Activated CD4-positive, alpha-beta memory T cell treated with anti-CD3 and anti-CD28 coated beads, Interleukin-2, amount 10 ng/mL, durations not matched to agents 7 days and 5 days (primary cell): ENCODE measurements around the gene DGAT2. TPM values are rescaled to one million over a fixed set of nuclear protein-coding genes. Genes with fewer than 3 reads are reported as not detected.

Source experiments
- CTCF ChIA-PET: fragments of 350-600 bp; sonication (Branson Sonifier 250); formaldehyde crosslinking; loops from one replicate; lab custom pipeline; 2021; ENCODE audit warnings: antibody characterized with exemption, inconsistent platforms; lab: Charles Lee
- POLR2A ChIA-PET: fragments of 350-600 bp; sonication (Branson Sonifier 250); formaldehyde crosslinking; loops from one replicate; lab custom pipeline; 2021; ENCODE audit warnings: antibody characterized with exemption; lab: Charles Lee
- DNase-seq: peaks from one replicate; pipeline ENCODE4 v3.0.0-alpha.2; 2020
- H3K27ac Mint-ChIP-seq: one replicate; pipeline ENCODE4 v1.8.0; 2021; ENCODE audit warnings: mild to moderate bottlenecking, mixed read lengths
- H3K27me3 Mint-ChIP-seq: one replicate; pipeline ENCODE4 v1.8.0; 2021; ENCODE audit warnings: mixed read lengths
- H3K36me3 Mint-ChIP-seq: one replicate; pipeline ENCODE4 v1.8.0; 2021; ENCODE audit warnings: low read depth, mixed read lengths
- H3K4me1 Mint-ChIP-seq: one replicate; pipeline ENCODE4 v1.8.0; 2021; ENCODE audit warnings: mixed read lengths
- H3K4me3 Mint-ChIP-seq: one replicate; pipeline ENCODE4 v1.8.0; 2021; ENCODE audit warnings: mild to moderate bottlenecking, mixed read lengths
- H3K9me3 Mint-ChIP-seq: one replicate; pipeline ENCODE4 v1.8.0; 2021; ENCODE audit warnings: mixed read lengths
- total RNA-seq, 2 experiments: library from RNA; stranded (reverse); gene quantifications; one replicate each; pipeline ENCODE4 v1.2.3, GENCODE V29; 2021

The DGAT2 gene
- 1 to 10 TPM; 1.4 to 1.5 TPM for total RNA-seq

GRCh38 chr11:75768112-75768908 is at the start of gene DGAT2:
TSS of gene DGAT2 (plus strand) at chr11:75768778. CDS start at chr11:75768992, 214 bp downstream.
- Mint-ChIP-seq H3K9me3 (no peaks in the 10 kb centered on the region), H3K36me3 (no peaks in the 10 kb centered on the region), H3K27ac (no peak within 1 kb of the TSS), H3K27me3 (peaks cover 24% of the 10 kb centered on the region), H3K4me3 (peak within 1 kb of the TSS; percentile 56), H3K4me1 (peaks cover 23% of the 10 kb centered on the region)
- CTCF ChIA-PET = interaction anchor here (0.6 to 1.5 kb wide), 2 partner anchors 11 to 43 kb away, joined by 3 to 4 read pairs; no protein-coding TSS in a partner anchor
- DNase-seq = peak; percentile 75
- POLR2A ChIA-PET = interaction anchor here (0.8 kb wide), 1 partner anchor 9 kb away, joined by 5 read pairs; no protein-coding TSS in a partner anchor

GRCh38 chr11:75719340-75720239 is 49.0 kb upstream of the DGAT2 start:
- peaks cover 6% of the 10 kb centered on the region for H3K27me3 Mint-ChIP-seq
- H3K36me3 Mint-ChIP-seq = no peaks in the 10 kb centered on the region
- no peak overlapping the region for H3K27ac Mint-ChIP-seq
- no peak for DNase-seq
- H3K4me1 Mint-ChIP-seq = peaks cover 2% of the 10 kb centered on the region
- no peak overlapping the region for H3K4me3 Mint-ChIP-seq
- no peaks in the 10 kb centered on the region for H3K9me3 Mint-ChIP-seq
- ChIA-PET CTCF (interaction anchor here (0.6 to 2.0 kb wide), 2 partner anchors 14 to 364 kb away, joined by 5 to 7 read pairs; no protein-coding TSS in a partner anchor), POLR2A (no interaction called here)

GRCh38 chr11:75720639-75721038 is 47.9 kb upstream of the DGAT2 start:
- ChIA-PET CTCF (interaction anchor here (2.0 to 3.4 kb wide), 2 partner anchors 15 to 148 kb away, joined by 5 to 33 read pairs; no protein-coding TSS in a partner anchor), POLR2A (no interaction called here)
- Mint-ChIP-seq H3K9me3 (no peaks in the 10 kb centered on the region), H3K27me3 (peaks cover 6% of the 10 kb centered on the region), H3K4me3 (no peak overlapping the region), H3K36me3 (no peaks in the 10 kb centered on the region), H3K27ac (no peak overlapping the region), H3K4me1 (peaks cover 2% of the 10 kb centered on the region)
- no peak for DNase-seq

GRCh38 chr11:75721852-75722668 is 46.5 kb upstream of the DGAT2 start:
- Mint-ChIP-seq H3K4me3 (no peak overlapping the region), H3K9me3 (no peaks in the 10 kb centered on the region), H3K4me1 (peaks cover 2% of the 10 kb centered on the region), H3K36me3 (no peaks in the 10 kb centered on the region), H3K27ac (no peak overlapping the region), H3K27me3 (no peaks in the 10 kb centered on the region)
- no peak for DNase-seq
- POLR2A ChIA-PET = no interaction called here
- CTCF ChIA-PET = interaction anchor here (1.1 to 3.4 kb wide), 8 partner anchors 9 to 342 kb away, joined by 3 to 33 read pairs (median 4); no protein-coding TSS in a partner anchor

GRCh38 chr11:75722669-75723042 is 45.9 kb upstream of the DGAT2 start:
- POLR2A ChIA-PET = no interaction called here
- Mint-ChIP-seq H3K4me1 (peaks cover 2% of the 10 kb centered on the region), H3K27me3 (no peaks in the 10 kb centered on the region), H3K4me3 (no peak overlapping the region), H3K9me3 (no peaks in the 10 kb centered on the region), H3K27ac (no peak overlapping the region), H3K36me3 (no peaks in the 10 kb centered on the region)
- no peak for DNase-seq
- CTCF ChIA-PET = interaction anchor here (1.1 to 3.4 kb wide), 9 partner anchors 8 to 363 kb away, joined by 3 to 33 read pairs (median 4); no protein-coding TSS in a partner anchor

- Mint-ChIP-seq H3K36me3 (no peaks in the 10 kb centered on the region), H3K9me3 (no peaks in the 10 kb centered on the region), H3K27me3 (peaks cover 1% of the 10 kb centered on the region), H3K4me3 (no peak overlapping the region), H3K4me1 (peaks cover 2% of the 10 kb centered on the region), H3K27ac (no peak overlapping the region)
- POLR2A ChIA-PET = no interaction called here
- CTCF ChIA-PET = interaction anchor here (0.7 to 1.5 kb wide), 6 partner anchors 12 to 143 kb away, joined by 3 to 4 read pairs (median 3); partner anchors contain the start of gene DGAT2
- no peak for DNase-seq
Observed at GRCh38 chr11:75725547-75726320, 42.8 kb upstream of the DGAT2 start.

- POLR2A ChIA-PET = no interaction called here
- H3K27ac Mint-ChIP-seq = no peak overlapping the region
- no peak for DNase-seq
- H3K27me3 Mint-ChIP-seq = peaks cover 6% of the 10 kb centered on the region
- H3K4me1 Mint-ChIP-seq = peaks cover 2% of the 10 kb centered on the region
- no peaks in the 10 kb centered on the region for H3K9me3 Mint-ChIP-seq
- no peak overlapping the region for H3K4me3 Mint-ChIP-seq
- no peaks in the 10 kb centered on the region for H3K36me3 Mint-ChIP-seq
- CTCF ChIA-PET = no interaction called here
Observed at GRCh38 chr11:75728992-75729391, 39.6 kb upstream of the DGAT2 start.

GRCh38 chr11:75731095-75731494 is 37.5 kb upstream of the DGAT2 start:
- Mint-ChIP-seq H3K27me3 (peaks cover 8% of the 10 kb centered on the region), H3K27ac (no peak overlapping the region), H3K36me3 (no peaks in the 10 kb centered on the region), H3K4me3 (no peak overlapping the region), H3K9me3 (no peaks in the 10 kb centered on the region), H3K4me1 (peaks cover 10% of the 10 kb centered on the region)
- no peak for DNase-seq
- ChIA-PET POLR2A (no interaction called here), CTCF (interaction anchor here (1.3 kb wide), 1 partner anchor 25 kb away, joined by 3 read pairs; no protein-coding TSS in a partner anchor)

GRCh38 chr11:75733071-75733430 is 35.5 kb upstream of the DGAT2 start:
- peaks cover 11% of the 10 kb centered on the region for H3K27me3 Mint-ChIP-seq
- no peak overlapping the region for H3K4me3 Mint-ChIP-seq
- DNase-seq = no peak
- ChIA-PET POLR2A (no interaction called here), CTCF (no interaction called here)
- no peaks in the 10 kb centered on the region for H3K9me3 Mint-ChIP-seq
- peaks cover 10% of the 10 kb centered on the region for H3K4me1 Mint-ChIP-seq
- H3K36me3 Mint-ChIP-seq = no peaks in the 10 kb centered on the region
- no peak overlapping the region for H3K27ac Mint-ChIP-seq

GRCh38 chr11:75733431-75734107 is 35.0 kb upstream of the DGAT2 start:
- no peaks in the 10 kb centered on the region for H3K9me3 Mint-ChIP-seq
- DNase-seq = no peak
- H3K27me3 Mint-ChIP-seq = peaks cover 11% of the 10 kb centered on the region
- no peaks in the 10 kb centered on the region for H3K36me3 Mint-ChIP-seq
- POLR2A ChIA-PET = no interaction called here
- no peak overlapping the region for H3K4me3 Mint-ChIP-seq
- H3K27ac Mint-ChIP-seq = no peak overlapping the region
- CTCF ChIA-PET = no interaction called here
- peaks cover 10% of the 10 kb centered on the region for H3K4me1 Mint-ChIP-seq

GRCh38 chr11:75734491-75735180 is 33.9 kb upstream of the DGAT2 start:
- CTCF ChIA-PET = no interaction called here
- no peaks in the 10 kb centered on the region for H3K9me3 Mint-ChIP-seq
- H3K36me3 Mint-ChIP-seq = no peaks in the 10 kb centered on the region
- no peak overlapping the region for H3K27ac Mint-ChIP-seq
- H3K4me3 Mint-ChIP-seq = no peak overlapping the region
- peaks cover 17% of the 10 kb centered on the region for H3K27me3 Mint-ChIP-seq
- no peak for DNase-seq
- H3K4me1 Mint-ChIP-seq = peaks cover 10% of the 10 kb centered on the region
- POLR2A ChIA-PET = no interaction called here
